NCI-H748 (cell line): ENCODE measurements around the gene C2CD2.
A peak's percentile ranks its signal among the peaks of the same experiment; 100 is the strongest.
"Not testable (repeated sequence)": the region's sequence is repeated elsewhere in the genome, so short reads cannot be mapped to it uniquely, and the experiment has no call there.

Experiments used
- DNase-seq: peaks from one replicate; lab custom pipeline; 2025; ENCODE audit not compliant: unreplicated experiment; lab: John Stamatoyannopoulos, UW

C2CD2 gene

DNA sequence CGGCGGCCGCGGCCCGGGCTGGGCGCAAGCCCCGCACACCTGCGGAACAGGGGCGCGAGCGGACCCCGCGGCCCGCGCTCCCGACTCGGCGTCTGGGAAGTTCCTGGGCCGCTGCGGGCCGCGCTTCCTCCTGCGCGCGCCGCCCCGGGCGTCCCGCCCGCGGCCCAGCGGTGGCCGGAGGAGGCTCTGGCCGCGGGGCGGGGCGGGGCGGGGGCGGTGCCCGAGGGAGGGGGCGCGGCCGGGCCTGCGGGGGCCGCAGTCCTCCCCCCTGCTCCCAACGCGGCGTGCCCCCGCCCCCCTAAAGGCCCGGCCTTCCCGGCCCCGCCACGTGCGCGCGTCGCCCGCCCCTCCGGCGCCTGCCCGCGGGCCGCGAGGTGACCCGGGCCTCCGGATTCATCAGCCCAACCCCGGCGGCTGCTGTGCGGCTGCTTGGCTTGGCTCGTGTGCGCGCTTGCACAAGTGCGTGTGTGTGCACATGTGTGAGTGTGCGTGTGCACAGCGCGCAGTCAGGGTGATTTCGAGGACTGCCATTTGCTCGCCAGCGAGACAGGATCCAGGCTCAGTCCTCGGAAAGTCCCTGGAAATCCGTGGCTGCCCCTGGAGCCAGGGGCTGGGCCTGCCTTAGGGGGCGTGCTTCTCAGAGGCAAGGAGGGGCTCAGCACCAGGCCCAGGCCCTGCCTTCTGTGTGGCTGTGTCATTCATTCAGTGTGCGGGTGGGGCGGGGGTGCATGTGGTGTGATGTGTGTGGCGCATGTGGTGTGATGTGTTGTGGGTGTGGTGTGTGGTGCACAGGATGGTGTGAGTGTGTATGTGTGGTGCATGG is at the start of gene C2CD2:
Gene C2CD2 (minus strand): TSS at position 188 of the 823 bp plus-strand sequence. CDS start 370 bp downstream, outside the sequence.
- peak; percentile 59 for DNase-seq

DNA sequence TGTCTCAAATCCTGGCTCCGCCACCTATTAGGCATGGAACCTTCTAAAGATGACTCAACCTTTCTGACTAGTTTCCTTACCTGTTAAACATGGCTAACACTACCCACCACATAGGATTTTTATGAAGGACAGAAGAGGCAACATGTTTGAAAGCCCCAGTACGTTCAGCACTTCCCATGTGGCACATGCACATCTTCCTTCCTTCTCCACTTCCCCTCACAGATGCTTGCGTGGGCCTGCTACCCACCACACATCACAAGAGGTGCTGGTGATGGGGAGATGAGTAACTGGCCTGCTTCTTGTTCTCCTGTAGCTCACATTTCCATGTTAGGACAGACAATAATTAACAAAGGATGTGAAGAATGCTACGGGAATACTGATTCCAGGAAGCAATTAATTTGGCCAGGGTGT is 49.2 kb upstream of the C2CD2 start:
- no peak for DNase-seq

DNA sequence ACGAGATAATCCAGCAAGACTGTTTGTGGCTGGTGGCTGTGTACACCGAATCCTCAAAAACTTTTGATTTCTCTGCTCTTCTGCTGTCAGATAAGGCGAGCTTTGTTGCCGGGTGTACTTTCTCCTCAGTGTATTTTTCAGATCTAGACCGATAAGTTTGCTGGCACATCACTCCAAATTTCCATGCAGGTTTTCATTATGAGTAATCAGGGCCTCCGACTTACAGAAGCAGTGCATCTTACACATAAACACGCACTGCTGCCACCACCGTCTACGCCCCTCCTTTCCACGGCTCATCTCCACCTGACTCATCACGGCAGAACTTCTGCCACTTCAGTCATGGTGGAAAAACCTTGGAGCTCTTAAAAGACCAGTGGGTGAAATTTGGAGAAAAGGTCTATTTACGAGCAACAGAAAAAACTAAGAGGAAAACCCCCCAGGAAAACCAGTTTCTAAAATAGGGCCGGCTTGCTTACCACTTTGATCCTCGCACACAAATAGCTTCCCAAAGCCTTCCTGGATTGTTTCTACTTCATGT is 48.7 kb upstream of the C2CD2 start:
- no peak for DNase-seq

DNA sequence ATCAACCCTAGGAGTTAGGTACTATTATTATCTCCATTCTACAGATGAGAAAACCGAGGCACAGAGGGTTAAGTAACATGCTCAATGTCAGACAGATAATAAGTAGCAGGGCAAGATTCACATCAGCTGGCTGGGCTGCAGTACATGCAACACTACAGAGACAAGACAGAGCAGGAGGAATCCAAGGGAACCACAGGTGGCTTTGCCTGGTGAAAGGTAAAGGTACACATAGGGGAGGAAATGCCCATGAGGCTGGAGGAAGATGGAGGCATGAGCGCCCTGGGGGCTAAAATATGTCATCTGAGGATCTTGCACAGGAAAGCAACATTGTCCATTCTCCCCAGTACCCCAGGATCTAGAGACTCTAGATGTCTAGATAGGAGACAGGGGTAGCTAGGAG is 48.0 kb upstream of the C2CD2 start:
- DNase-seq = no peak

DNA sequence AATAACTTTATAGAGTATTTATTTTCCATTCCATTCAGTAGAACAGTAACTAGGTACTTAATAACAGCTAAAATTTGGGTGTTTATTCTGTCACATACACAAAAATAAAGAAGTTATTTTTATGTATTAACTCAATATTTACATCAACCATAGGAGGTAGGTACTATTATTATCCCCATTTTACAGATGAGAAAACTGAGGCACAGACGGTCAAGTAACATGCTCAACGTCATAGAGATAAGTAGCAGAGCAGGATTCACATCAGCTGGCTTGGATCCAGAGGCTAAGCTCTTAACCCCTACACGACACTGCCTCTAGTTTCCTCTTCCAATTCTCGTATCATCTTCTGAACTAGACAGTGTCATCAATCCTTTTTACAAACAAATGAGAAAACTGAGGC is 47.1 kb upstream of the C2CD2 start:
- no peak for DNase-seq

DNA sequence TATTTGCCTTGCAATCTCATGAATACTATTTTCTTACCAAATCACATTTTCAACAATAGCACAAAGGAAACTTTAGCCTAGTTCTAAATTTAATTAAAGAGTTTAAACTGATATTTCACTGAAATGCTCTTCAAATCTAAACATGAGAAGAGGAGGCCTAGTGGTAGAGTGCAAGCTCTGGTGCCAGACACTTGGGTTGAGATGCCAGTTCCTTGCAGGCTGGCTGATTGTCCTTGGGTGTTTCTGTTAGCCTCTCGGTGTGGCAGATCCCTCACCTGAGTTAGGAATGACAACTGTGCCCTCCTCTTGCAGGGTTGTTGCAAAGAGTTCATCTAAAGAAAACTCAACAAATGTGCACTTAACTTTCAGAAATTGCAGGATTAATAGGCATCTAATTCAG is 43.8 kb upstream of the C2CD2 start:
- no peak for DNase-seq

DNA sequence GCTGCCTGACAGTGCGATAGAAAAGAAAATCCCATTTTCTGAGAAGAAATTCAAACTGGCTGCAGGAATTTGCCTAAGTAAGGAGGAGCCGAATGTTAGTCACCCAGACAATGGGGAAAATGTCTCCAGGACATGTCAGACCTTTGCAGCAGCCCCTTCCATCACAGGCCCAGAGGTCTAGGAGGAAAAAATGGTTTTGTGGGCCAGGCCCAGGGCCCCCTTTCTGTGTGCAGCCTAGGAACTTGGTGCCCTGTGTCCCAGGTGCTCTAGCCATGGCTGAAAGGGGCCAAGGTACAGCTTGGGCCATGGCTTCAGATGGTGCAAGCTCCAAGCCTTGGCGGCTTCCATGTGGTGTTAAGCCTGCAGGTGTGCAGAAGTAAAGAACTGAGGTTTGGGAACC is 41.8 kb upstream of the C2CD2 start:
- no peak for DNase-seq

DNA sequence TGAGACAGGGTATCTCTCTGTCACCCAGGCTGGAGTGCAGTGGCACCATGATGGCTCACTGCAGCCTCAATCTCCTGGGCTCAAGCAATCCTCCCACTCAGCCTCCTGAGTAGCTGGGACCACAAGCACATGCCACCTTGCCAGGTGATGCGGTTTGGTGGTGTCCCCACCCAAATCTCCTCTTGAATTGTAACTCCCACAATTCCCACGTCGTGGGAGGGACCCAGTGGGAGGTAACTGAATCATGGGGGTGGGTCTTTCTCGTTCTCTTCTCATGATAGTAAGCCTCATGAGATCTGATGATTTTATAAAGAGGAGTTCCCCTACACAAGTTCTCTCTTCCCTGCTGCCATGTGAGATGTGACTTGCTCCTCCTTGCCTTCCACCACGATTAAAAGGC is 40.8 kb upstream of the C2CD2 start:
- not testable (repeated sequence) for DNase-seq

DNA sequence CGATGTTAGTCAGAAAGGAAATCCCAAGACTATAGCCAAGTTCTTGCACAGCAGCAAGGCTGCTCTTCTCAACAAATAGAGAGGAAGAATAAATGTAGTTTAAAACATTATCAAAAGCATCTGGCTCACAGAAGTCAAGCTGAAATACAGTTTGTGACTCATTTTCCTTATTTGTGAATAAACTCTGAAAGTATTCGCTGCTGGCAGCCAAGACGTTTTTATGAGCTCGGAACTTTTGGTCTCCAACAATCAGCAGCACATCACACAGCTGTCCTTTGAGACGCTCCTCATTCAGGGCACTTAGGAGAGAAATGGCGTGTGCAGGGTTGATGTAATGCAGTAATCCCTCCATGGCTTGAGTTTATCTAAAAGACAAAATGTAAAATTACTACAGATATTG is 39.9 kb upstream of the C2CD2 start:
- DNase-seq = no peak

DNA sequence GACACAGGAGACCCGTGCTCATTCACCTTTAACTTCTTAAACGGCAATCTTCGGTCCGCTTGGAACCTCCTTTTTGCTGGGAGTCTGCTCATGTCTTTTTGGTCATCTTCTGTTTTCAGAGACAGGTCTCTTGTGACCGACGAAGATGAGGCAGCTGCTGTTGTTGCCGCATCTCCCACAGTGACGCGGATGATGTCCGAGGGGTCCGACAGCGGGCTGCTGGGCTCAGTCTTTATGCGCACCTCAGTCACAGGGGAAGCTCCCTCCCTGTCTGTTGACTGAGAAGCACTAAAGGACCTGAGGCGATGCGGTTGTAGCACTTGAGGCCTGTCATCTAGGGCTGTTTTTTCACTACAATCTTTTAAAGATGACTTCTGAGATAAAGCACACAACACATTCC is 38.8 kb upstream of the C2CD2 start:
- no peak for DNase-seq

DNA sequence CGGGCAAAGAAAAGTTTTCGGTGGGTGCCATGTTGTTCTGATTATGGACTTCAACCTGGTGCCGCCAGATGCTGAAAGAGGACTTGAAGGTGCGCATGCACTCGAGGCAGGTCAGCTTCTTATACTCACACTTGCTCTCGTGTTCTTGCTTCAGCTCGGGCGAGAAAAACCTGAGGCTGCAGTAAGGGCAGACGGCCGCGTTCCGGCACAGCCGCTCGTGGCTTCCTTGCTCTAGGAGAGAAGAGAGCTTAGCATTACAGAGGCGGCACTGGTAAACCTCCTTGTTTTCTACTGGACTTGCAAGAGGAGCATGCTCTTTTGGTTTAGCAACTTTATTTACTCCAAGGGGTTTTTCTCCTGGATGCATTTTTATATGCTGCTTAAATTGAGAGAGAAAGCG is 37.8 kb upstream of the C2CD2 start:
- DNase-seq = no peak

DNA sequence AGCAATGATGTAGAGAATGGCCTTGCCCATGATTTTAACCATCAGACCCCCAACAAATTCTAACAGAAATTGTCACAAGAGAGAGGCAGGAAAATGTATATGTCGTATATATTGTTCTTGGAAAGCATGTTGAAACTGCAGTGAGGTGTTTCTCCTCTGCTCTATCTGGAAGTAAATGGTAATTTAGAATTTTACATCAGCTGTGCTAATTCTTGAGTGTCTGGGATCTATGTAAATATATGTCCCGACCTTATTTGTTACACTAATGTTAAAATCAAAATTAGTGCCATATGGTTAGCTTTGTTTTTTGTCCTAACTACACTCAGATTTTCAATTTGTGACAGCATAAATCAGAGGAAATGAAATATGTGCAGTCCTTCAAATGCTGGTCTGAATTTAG is 35.9 kb upstream of the C2CD2 start:
- no peak for DNase-seq

DNA sequence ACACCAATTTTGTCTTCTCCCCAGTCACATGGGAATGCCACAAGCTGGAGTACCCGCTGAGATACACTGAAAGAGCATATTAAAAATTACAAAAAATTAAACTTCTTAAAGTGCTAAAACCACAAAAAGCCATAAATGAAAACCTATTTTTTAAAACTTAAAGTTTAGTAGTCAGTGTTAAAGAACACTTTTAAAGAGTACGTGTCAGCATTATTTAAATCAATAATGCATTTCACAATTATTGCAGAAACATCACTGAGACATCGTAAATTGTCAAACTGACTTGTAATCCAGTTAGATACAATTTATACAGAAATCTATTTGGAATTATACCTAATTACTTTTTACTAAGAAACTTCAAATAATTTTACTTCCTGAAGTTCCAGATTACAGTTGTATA is 33.5 kb upstream of the C2CD2 start:
- DNase-seq = no peak

DNA sequence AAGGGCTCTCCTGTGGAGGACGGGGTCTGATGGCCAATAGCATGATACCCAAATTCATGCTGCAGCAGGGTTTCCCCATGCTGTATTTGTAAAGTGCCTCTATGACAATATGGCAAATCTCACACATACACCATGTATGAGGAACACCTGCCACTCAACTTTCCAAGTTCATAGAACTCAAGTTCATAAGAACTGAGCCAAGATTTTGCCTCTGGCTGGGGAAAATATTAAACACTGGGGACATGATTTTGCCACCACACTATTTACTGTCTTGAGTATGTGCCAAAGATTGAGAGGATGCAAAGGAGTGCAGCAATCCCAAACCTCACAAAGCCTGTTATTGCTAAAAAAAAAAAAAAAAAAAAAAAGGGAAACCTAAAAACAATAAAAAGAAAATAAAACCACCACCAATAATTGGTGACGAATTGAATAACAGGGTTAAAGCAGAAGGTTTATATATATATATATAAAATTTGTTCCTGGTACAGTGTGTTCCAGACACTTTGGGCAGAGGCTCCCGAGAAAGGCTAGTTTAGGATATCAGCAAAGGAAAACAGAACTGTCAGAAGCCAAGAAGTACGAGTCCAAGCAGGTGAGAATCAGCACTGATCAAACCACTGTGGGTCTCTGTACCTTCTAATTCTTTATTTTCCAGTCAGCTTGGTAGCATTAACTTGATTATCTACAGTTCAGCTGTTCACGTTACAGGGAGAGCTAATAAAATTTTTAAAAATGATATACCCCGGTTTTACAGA is 32.0 kb upstream of the C2CD2 start:
- DNase-seq = no peak

DNA sequence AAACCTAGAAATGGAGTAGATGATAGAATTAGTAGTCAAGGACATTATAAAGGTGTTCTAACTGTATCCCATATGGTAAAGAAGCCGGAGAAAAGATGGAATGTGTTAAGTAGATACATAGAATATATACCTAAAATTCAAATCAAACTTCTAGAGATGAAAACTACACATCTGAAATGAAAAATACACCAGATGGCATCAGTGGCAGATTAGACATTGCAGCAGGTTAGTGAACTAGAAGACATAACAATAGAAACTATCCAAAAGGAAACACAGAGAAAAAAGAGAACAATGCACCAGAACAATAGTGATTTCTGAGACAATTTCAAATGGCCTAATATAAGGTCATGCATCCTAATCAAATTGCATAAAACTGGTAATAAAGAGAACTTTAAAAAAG is 29.4 kb upstream of the C2CD2 start:
- no peak for DNase-seq

DNA sequence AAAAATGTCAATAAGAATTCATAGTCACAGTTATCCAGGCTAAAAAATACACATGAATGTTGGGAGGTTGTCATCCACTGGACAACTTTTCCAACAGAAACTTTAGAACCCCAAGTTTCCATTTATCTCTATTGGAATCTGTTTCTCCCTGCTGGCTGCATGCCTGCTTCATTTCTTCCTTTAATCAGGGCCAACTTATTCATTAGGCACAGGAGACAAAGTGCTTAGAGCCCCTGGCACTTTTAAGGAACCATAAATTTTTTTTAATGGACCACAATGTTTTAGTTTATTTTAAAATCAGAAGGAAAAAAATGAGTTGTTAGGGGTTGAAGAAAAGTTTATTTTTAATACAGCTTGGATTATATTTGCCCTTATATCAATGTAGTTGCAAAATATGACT is 26.7 kb upstream of the C2CD2 start:
- DNase-seq = no peak

DNA sequence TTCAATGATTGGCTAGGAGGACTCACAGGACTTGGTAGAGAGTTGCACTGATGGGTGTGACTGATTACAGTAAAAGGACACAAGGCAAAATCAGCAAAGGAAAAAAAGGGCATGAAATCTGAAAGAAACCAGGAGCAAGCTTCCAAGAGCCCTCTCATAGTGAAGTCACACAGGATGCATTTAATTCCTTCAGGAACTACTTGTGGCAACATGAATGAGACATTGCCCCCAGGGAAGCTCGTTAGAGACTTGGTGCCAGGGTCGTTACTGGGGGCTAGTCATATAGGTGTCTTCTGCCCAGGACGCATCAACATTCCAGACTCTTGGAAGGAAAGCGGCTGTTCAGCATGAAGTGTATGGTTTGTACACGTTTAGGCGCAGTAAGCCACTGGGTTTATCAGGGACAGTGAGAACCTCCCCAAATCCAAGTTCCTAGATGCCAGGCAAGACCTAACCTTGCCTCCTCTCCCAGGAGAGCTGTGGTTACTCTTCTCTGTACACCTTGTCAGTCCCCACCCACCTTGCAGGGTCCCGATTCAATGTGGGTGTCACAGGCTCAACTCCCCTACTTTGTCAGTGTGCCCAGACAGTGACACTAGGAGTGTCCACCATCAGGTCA is 26.0 kb upstream of the C2CD2 start:
- no peak for DNase-seq

DNA sequence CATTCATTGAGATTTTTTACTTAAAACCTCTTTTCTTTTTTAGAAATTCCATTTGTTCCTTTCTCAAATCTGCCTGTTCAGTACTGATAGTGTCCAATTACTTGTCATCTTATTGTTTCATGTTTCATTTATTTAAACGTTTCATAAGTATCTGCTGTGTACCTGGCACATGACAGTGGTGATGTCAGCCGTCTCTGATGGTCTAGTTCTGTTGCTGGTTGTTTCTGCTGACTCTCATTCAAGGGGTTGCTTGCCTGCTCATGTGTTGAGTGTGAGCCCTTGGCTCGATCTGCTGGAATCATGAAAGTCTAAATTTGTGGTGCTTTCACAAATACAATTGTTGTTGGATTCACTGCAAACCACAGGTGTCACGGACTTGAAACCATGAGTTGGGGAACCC is 25.5 kb upstream of the C2CD2 start:
- DNase-seq = no peak

DNA sequence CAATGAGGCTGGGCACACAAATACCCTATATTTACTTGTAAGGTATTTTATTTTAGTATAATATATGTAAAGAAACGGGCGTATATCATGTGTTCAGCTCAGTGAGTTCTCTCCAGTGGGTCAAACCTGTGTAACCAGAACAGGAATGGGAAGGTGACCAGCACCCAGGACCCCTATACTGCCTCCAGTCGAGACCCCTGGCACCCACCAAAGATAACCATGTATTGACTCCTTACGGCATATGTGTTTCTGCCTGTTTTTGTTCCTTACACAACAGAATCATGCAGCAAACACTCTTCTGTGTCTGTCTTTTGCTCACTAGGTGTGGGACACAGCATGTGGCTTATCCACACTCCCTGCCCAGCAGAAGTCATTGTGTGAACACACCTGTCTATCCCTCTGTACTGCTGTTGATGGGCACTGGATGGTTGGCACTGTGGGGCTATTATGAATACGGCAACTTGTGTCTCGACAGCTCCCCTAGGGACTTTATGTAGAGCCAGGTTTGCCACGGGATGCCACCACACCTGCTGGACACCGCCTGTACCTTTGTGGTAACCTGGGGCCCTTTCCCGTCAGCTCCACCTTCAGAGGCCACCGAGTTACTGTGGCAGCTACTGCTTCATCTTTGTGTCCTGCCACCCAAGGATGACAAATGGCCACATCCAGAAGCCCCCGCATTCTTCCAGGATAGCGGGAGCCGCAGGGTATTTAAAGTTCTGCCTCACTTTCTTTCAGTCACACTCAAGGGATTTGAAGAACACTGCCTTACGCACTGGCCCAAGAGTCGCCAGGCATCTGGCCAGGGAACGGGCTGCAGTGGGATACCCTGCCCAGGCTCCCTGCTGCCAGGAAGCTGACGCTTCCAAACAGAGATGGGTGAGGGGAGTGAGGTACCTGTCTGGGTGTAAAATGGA is 23.5 kb upstream of the C2CD2 start:
- DNase-seq = no peak

DNA sequence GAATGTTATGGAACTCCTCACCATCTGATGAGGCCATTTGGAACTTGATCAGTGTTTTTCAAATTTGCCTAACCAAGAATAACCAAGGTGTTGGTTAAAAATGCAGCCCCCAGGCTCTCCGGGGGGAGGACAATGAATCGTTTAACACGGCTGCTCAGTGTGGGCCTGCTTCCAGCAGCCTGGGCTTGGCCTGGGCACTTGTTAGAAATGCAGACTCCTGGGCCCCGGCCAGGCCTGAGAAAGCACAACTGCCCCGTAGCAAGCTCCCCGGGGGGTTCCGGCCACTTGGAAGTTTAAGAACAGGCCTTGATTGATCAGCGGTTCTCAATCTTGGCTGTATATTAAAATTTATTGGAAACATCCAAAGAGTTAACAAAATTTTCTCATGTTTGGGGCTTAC is 22.8 kb upstream of the C2CD2 start:
- no peak for DNase-seq
